ENCODE results near the gene UBN1. TPM values are rescaled to one million over a fixed set of nuclear protein-coding genes. Genes with fewer than 3 reads are reported as not detected.

Gene UBN1
- total RNA-seq, 1 donor from 2014 or later: 17.6 TPM

- H3K36me3 ChIP-seq (ENCODE audit: control insufficient read depth, insufficient read depth, low read length): peaks cover 11% of the 10 kb centered on the region
- DNase-seq (ENCODE audit: low read depth): no peak
- H3K4me3 ChIP-seq (ENCODE audit: low read depth, low read length): peak overlapping the region; percentile 69
- FAIRE-seq: no peak
- no peaks in the 10 kb centered on the region for H3K27me3 ChIP-seq (ENCODE audit: control insufficient read depth, insufficient read depth, low read length)
- TF ChIP-seq, protein P1, sequence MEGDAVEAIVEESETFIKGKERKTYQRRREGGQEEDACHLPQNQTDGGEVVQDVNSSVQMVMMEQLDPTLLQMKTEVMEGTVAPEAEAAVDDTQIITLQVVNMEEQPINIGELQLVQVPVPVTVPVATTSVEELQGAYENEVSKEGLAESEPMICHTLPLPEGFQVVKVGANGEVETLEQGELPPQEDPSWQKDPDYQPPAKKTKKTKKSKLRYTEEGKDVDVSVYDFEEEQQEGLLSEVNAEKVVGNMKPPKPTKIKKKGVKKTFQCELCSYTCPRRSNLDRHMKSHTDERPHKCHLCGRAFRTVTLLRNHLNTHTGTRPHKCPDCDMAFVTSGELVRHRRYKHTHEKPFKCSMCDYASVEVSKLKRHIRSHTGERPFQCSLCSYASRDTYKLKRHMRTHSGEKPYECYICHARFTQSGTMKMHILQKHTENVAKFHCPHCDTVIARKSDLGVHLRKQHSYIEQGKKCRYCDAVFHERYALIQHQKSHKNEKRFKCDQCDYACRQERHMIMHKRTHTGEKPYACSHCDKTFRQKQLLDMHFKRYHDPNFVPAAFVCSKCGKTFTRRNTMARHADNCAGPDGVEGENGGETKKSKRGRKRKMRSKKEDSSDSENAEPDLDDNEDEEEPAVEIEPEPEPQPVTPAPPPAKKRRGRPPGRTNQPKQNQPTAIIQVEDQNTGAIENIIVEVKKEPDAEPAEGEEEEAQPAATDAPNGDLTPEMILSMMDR (IDR thresholded peaks at IDR 0.05; ENCODE audit: insufficient read depth, low read length, severe bottlenecking): no peak
Observed at GRCh38 chr16:4801051-4801961, 46.0 kb upstream of the UBN1 start.

DNA sequence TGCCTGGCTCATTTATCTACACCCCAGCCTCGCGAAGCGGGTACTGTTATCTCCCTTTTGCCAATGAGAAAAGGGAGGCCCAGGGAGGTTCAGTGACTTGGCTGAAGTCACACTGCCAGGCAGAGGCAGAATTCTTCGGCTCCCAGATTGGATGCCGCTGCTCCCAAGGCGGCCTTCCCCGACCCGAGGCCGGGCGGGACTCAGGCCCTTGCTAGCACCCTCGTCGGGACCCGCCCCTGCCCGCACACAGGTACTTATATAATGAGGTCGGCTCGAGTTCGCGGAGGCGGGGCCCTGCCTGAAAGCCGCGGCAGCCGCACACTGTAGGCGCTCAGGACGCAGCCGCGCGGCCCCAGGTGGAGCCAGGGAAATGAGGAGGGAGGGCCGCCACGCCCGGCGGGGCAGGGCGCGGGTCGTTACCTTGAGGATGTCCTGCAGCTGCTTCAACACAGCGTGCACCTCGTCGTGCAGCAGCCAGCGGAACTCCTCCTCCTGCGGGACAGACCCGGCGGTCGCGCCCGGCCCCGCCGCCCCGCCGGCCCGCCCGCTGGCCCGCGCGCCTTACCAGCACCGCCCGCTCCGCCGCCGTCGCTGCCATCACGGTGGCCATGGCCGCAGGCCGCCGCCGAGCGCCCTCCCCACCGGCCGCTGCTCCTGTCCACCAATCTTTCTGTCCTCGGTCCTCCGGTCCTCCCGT is 45.2 kb upstream of the UBN1 start, which contains the start of gene ROGDI:
ROGDI (minus strand) TSS at position 672 of the 697 bp plus-strand sequence; CDS start at position 610, 62 bp downstream.
- FAIRE-seq: no peak
- TF ChIP-seq, protein P1 (IDR thresholded peaks at IDR 0.05; ENCODE audit: insufficient read depth, low read length, severe bottlenecking): no peak
- H3K36me3 ChIP-seq (ENCODE audit: control insufficient read depth, insufficient read depth, low read length): peaks cover 9% of the 10 kb centered on the region

DNA sequence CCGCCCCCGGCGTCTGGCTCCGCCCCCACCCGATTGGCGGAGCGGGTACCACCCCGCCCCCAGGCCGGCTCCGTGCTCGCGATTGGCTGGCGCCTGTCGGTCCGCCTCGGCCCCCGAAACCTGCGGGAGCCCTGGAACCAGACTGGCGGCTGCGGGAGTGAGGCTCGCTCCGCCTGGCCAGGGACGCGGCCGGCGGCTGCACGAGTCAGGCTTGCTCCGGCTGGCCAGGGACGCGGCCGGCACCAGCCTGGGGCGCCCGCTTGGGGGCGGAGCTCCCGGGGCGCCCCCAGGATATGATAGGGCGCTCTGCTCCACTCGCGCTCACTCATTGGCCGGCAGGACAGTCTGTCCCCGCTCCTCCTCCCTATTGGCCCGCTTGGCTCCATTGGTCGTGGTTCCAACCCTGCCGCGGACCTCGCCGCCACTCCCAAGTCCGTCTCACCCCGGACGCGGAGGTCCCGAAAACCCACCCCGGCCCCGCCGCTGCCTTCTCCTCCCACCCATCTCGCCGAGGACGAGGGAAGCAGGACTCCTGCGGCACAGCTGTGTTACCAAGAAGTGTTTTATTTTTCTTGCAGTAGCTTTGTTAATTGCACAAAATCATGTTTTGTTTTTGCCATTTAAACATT is 44.5 kb upstream of the UBN1 start:
- H3K36me3 ChIP-seq (ENCODE audit: control insufficient read depth, insufficient read depth, low read length): peaks cover 8% of the 10 kb centered on the region
- peak overlapping the region; percentile 69 for H3K4me3 ChIP-seq (ENCODE audit: low read depth, low read length)
- TF ChIP-seq, protein P1 (IDR thresholded peaks at IDR 0.05; ENCODE audit: insufficient read depth, low read length, severe bottlenecking): no peak
- DNase-seq (ENCODE audit: low read depth) (peak; percentile 80), FAIRE-seq (no peak)
- no peaks in the 10 kb centered on the region for H3K27me3 ChIP-seq (ENCODE audit: control insufficient read depth, insufficient read depth, low read length)

More for the DNA sequence above, 45.2 kb upstream of the UBN1 start, which contains the start of gene ROGDI:
- Histone ChIP-seq H3K27me3 (ENCODE audit: control insufficient read depth, insufficient read depth, low read length) (no peaks in the 10 kb centered on the region), H3K4me3 (ENCODE audit: low read depth, low read length) (peak within 1 kb of the TSS; percentile 69)
- peak; percentile 81 for DNase-seq (ENCODE audit: low read depth)

DNA sequence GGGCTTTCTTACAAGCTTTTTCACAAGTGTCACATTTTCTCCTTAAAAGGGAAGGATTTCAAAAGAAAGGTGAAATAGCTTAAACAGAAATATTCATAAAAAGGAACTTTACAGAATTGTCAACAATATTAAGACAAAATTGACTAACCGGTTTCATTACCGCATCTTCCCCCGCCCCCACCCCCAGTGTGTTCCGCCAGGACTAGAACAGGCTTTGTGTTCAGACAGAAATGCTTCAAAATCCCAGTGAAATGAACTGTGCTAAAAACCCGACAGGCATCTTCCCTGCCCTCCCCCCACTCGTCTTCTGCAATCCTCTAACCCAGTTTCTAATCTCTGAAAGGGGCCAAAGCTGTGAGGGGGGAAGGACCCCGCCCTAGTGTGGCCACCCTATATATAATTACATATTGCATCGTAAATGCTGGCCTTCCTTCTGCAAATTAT is 43.9 kb upstream of the UBN1 start:
- TF ChIP-seq, protein P1 (IDR thresholded peaks at IDR 0.05; ENCODE audit: insufficient read depth, low read length, severe bottlenecking): no peak
- FAIRE-seq: no peak
- DNase-seq (ENCODE audit: low read depth): no peak
- Histone ChIP-seq H3K27me3 (ENCODE audit: control insufficient read depth, insufficient read depth, low read length) (no peaks in the 10 kb centered on the region), H3K4me3 (ENCODE audit: low read depth, low read length) (peak overlapping the region; percentile 69), H3K36me3 (ENCODE audit: control insufficient read depth, insufficient read depth, low read length) (peaks cover 6% of the 10 kb centered on the region)

- TF ChIP-seq, protein P1 (IDR thresholded peaks at IDR 0.05; ENCODE audit: insufficient read depth, low read length, severe bottlenecking): no peak
- DNase-seq (ENCODE audit: low read depth): no peak
- no peak overlapping the region for H3K4me3 ChIP-seq (ENCODE audit: low read depth, low read length)
- no peaks in the 10 kb centered on the region for H3K27me3 ChIP-seq (ENCODE audit: control insufficient read depth, insufficient read depth, low read length)
- no peak for FAIRE-seq
- peaks cover 6% of the 10 kb centered on the region for H3K36me3 ChIP-seq (ENCODE audit: control insufficient read depth, insufficient read depth, low read length)
Observed at GRCh38 chr16:4803898-4804762, 43.2 kb upstream of the UBN1 start.
